GM19324 (cell line): ENCODE data around the gene TTC7B.
A peak's percentile ranks its signal among the peaks of the same experiment; 100 is the strongest.

Experiments used
- ATAC-seq: cut with Tn5 transposase; IDR thresholded peaks from one replicate; pipeline ENCODE4 v1.9.1; 2021; ENCODE audit warnings: mild to moderate bottlenecking, moderate library complexity; ENCODE audit not compliant: unreplicated experiment, low FRiP score

The TTC7B gene

GRCh38 chr14:90610346-90611040, 205.7 kb downstream of the TTC7B start:
- ATAC-seq, result no peak

DNA sequence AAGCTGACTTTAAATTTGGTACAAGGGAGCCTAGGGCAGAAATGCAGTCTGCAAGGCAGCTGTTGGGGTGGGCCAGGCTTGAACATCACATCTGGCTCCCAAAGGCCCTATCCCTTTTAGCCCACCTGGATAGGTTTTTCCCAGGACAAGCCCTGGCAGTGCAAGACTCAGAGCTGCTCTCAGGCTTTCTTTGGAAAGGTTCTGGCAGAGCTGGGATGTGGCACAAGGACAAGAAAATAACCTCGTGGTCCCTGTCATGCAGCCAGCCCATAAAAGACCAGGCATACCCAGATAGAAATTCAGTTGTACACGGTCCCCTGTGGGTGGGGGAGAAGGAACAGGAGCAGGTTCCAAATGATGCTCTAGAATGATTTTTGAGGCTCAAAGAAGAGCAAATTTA, 206.9 kb downstream of the TTC7B start:
- no peak for ATAC-seq

DNA sequence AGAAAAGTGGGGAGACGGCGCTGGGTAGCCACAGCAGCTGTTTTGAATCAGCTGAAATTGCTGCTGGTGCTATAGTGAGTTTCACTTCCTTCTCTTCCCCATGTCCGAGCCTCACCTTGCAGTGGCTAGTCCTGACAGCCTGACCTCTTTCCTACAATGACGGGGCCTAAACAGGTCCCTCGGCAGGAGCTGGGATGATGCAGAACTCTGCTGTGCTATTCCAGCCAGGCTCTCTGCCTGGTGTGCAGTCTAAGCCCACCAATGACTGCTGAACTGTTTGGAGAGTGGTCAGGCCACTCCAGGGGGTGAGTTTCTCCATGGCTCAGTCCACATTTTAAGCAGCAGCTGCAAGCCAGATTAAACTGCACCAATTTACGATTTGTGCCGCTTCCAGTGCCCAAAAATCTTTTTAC, 207.3 kb downstream of the TTC7B start:
- ATAC-seq, result peak; percentile 86

DNA sequence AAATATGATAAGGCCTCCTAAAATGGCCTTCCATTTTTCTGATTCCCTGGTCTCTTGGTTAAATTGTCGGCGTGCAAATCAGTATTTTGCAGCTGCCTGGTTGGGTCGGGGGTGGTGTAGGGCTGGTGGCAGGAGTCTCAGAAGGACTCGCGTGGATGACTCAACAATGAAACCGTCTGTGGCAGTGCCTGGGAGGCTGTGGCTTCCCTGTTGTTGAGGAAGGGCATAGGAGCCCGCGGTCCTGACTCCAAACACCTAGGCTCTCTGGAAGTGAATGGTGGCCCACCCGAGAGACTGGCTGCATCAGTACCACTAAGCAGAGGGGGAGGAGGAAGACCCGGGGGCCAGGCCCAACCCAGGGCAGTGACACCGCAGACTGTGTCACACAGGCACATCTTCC, 207.9 kb downstream of the TTC7B start:
- ATAC-seq, result no peak

DNA sequence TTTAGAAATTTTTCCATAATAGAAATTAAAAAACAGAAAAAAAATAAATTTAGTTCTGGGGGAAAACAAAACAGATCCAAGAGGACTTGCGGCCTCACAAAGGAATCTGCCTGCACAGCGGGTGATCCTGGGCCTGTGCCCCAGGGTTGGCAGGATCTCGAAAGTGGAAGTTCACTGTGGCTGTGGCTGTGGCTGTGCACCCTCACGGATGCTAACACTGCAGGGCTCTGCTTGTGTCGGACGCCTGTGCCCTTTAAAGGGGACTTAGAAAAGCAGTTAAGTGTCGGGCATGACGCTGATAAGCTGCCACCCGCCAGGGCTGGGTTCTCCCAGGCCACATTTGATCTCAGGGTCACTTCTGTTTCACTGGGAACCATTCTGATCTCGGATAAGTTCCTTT, 209.1 kb downstream of the TTC7B start:
- no peak for ATAC-seq

GRCh38 chr14:90606434-90606833, 209.8 kb downstream of the TTC7B start:
- ATAC-seq, result no peak

- ATAC-seq, result no peak
These were observed 210.8 kb downstream of the TTC7B start for GRCh38 chr14:90605430-90605829.

DNA sequence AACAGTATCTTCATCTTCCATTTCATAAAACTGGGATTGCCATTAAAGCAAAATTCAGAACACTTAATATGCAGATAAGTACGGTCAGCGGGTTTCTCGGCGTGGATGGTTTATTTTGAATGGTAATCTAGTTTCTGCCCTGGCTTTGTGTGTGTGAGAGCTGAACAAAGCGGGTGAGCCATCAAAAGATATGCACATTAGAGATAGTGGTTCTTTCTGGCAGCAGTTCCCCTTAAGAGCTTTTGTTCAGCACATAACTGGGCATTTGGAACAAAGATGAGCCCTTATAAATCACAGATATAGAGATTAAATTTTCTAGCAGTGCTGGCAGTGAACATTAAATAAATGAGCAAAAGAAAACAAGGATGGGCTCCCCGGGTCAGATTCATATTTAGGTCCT, 211.9 kb downstream of the TTC7B start:
- ATAC-seq, result no peak

DNA sequence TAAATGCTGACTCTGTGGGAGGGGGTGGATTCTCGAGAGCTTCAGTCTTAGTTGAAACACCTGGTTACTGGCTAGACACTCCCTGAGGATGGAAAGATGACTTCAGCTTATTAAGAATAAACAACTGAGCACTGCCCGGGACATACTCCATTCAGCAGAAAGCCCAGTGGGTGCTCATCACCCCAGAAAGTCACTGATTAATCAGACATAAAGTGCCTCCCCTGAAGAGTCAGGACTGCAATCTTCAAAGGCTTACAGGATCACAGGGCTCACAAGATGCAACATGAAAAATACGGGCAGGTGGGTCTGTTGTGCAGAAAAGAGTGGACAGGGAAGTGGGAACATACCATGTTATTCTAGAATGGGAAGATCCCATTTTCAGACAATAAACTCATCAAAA, 212.4 kb downstream of the TTC7B start:
- ATAC-seq, result no peak

DNA sequence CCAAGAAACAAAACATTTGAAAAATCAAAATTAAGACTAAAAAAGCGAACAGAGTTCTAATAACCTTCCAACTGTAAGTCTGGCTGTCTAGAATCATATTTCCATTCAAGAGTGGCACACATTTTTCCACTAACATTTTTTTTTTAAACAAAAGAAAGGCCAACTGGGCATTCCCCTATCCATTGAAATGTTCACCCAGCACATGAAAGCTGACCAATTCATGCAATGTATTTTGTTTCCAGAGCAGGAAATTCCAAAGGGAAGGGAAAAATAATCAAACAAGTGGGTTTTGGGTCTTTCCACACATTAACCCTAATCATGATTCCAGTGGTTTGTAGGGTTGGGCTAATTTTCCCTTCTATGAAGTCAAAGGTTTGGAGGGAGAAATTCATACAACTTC, 212.9 kb downstream of the TTC7B start:
- no peak for ATAC-seq

DNA sequence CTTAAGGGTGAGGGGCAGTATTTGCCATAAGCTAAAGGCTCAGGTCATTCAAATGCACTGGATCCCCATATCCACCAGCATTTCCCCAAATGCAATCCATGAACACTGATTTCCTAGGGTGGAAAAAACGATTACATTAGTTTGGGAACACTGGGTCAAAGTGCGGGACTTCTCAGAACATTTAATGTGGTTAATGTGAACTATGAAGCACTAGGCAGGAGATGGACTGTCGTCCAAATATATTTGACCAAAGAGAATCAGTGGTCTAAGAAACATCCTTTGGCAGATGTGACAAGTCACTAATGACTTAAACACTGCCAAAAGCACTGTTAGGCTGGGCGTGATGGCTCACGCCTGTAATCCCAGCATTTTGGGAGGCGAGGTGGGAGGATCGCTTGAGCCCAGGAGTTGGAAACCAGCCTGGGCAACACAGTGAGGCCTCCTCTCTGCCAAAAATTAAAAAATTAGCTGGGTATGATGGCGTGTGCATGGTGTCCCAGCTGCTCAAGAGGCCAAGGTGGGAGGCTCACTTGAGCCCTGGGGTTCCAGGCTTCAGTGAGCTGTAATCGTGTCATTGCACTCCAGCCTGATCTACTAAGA, 214.0 kb downstream of the TTC7B start:
- ATAC-seq, result no peak

GRCh38 chr14:90601563-90601962, 214.7 kb downstream of the TTC7B start:
- ATAC-seq, result no peak

- no peak for ATAC-seq
These were observed 215.6 kb downstream of the TTC7B start for GRCh38 chr14:90600619-90601018.

DNA sequence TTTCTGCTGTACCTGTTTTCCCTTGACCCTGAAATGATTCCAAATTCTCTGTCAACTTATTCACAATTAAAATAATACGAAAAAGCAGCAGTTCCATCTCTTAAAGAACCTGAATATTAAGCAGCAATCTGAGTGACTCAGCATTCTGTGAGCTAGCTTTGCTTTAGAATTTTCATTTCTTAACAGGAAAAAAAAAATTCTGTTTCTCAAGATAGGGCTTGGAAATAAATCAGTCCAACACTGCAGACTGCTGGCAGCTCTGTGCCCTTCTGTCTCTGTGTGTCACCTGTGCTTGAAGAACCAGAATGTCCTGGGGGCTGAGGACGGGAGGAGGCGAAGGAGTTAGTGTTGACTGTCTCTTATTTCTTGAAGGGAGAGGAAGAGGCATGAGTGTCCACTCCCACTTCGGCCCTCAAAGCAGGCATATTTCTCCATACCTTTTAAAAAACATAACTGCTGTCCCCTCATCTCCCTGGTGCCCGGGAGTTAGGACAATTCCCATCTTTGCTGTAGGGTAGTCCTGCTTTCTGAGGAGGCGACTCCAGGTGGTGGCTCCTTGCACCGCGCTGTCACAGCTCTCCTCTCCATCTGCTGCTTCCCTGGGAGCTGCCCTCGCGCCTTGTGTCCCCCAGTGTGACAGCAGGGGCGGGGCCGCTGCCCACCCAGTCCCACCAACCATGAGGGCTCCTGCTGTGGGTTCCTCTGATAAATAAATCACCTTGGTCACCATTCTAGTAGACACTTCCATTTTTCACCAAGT, 216.3 kb downstream of the TTC7B start:
- ATAC-seq, result no peak

DNA sequence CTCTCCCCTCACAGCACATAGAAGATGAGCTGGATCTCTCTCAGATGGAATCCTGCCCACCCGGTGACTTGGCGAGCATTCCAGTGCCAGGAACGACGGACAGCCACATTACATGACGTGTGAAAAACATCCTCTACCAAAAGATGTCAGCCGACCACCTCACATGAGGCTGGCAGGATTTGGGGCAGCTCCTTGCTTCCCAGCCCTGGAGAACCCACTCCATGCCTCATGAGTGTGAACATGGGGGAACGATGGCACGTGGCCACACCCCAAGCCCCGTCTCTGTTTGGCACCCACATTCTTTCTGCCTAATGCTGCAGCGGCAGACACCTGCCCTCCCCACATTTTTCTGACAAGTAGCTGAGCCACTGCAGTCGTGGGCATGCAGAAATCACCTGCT, 216.9 kb downstream of the TTC7B start:
- ATAC-seq, result no peak

DNA sequence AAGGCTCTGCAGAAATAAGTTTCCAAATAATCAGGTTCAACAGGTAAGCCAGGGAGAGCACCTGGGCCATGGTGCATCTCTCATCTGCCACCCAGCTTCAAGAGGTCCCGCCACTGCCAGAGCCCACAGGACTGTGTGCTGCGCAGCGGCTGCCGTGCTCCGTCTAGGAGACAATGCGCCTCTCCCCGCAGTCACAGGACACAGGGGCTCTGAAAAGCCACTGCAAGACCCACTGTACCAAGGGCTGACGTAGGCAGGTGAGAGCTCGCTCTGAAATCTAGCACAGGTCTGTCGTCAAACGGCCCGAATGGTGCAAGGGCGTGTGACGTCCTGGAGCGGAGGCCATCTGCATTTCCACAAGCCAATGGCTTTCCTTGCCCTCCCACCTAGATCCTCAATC, 218.3 kb downstream of the TTC7B start:
- ATAC-seq, result no peak

- ATAC-seq, result no peak
These were observed 219.5 kb downstream of the TTC7B start for GRCh38 chr14:90596733-90597132.

- ATAC-seq, result no peak
These were observed 222.8 kb downstream of the TTC7B start for GRCh38 chr14:90593254-90594040.

- ATAC-seq, result no peak
These were observed 223.6 kb downstream of the TTC7B start for GRCh38 chr14:90592655-90593054.

DNA sequence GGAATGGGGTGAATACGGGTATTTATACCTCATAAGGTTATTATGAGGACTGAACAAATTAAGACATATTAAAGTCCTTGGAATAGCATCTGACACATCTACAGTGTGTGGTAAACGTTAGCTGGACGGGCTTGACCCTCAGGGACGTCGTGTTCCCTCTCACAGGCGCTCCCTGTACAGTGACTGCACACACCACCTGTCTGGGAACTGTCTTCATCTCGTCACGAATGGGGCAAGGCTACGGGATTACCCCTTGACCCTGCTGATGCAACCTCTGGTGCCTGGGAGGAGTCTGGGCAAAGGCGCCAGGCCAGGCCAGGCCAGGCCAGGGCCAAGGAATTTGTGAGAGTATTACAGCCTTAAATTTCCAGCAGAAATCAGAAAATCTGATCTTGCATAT, 228.3 kb downstream of the TTC7B start:
- no peak for ATAC-seq
